GM19240 (cell line): ENCODE measurements around the gene SELENOS.

Source experiments
- DNase-seq: peaks from one replicate; pipeline ENCODE4 v3.0.0; 2011; ENCODE audit warnings: low spot score; ENCODE audit not compliant: insufficient read length

SELENOS gene

GRCh38 chr15:101277038-101277822, at the start of gene SELENOS:
TSS of gene SELENOS (minus strand) at chr15:101277485. CDS start at chr15:101277417, 68 bp downstream.
- DNase-seq: peak; percentile 85

- DNase-seq: no peak
Measured at GRCh38 chr15:101326462-101327146, 49.3 kb upstream of the SELENOS start.

GRCh38 chr15:101326026-101326315, 48.7 kb upstream of the SELENOS start:
- no peak for DNase-seq

GRCh38 chr15:101325263-101326025, 48.2 kb upstream of the SELENOS start:
- no peak for DNase-seq

- no peak for DNase-seq
Measured at GRCh38 chr15:101324524-101325177, 47.4 kb upstream of the SELENOS start.

GRCh38 chr15:101323793-101324523, 46.7 kb upstream of the SELENOS start:
- DNase-seq: no peak

- no peak for DNase-seq
Measured at GRCh38 chr15:101322854-101323477, 45.7 kb upstream of the SELENOS start.

GRCh38 chr15:101322016-101322695, 44.9 kb upstream of the SELENOS start:
- no peak for DNase-seq

- DNase-seq: no peak
Measured at GRCh38 chr15:101320501-101321052, 43.3 kb upstream of the SELENOS start.

GRCh38 chr15:101318839-101319238, 41.6 kb upstream of the SELENOS start:
- DNase-seq: no peak

- no peak for DNase-seq
Measured at GRCh38 chr15:101318147-101318819, 41.0 kb upstream of the SELENOS start.

- DNase-seq: no peak
Measured at GRCh38 chr15:101317336-101317872, 40.1 kb upstream of the SELENOS start.

GRCh38 chr15:101316529-101316928, 39.2 kb upstream of the SELENOS start:
- no peak for DNase-seq

GRCh38 chr15:101315736-101316135, 38.5 kb upstream of the SELENOS start:
- no peak for DNase-seq

- DNase-seq: no peak
Measured at GRCh38 chr15:101314336-101315125, 37.2 kb upstream of the SELENOS start.

GRCh38 chr15:101313041-101313761, 35.9 kb upstream of the SELENOS start:
- no peak for DNase-seq

- DNase-seq: no peak
Measured at GRCh38 chr15:101310508-101310907, 33.2 kb upstream of the SELENOS start.

- DNase-seq: no peak
Measured at GRCh38 chr15:101310161-101310480, 32.8 kb upstream of the SELENOS start.
